ENCODE measurements around the gene MACROD2.

GRCh38 chr20:15496501-15497039 lies 1501.3 kb downstream of the MACROD2 start:
- TF ChIP-seq, protein P1, sequence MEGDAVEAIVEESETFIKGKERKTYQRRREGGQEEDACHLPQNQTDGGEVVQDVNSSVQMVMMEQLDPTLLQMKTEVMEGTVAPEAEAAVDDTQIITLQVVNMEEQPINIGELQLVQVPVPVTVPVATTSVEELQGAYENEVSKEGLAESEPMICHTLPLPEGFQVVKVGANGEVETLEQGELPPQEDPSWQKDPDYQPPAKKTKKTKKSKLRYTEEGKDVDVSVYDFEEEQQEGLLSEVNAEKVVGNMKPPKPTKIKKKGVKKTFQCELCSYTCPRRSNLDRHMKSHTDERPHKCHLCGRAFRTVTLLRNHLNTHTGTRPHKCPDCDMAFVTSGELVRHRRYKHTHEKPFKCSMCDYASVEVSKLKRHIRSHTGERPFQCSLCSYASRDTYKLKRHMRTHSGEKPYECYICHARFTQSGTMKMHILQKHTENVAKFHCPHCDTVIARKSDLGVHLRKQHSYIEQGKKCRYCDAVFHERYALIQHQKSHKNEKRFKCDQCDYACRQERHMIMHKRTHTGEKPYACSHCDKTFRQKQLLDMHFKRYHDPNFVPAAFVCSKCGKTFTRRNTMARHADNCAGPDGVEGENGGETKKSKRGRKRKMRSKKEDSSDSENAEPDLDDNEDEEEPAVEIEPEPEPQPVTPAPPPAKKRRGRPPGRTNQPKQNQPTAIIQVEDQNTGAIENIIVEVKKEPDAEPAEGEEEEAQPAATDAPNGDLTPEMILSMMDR (IDR thresholded peaks at IDR 0.05; ENCODE audit: low read depth, low read length, missing input control) = no peak
- no peak for TF ChIP-seq TAF1 (conservative IDR thresholded peaks at IDR 0.05)
- no peak for TF ChIP-seq MAX (IDR thresholded peaks at IDR 0.05)
- TF ChIP-seq, protein P2, sequence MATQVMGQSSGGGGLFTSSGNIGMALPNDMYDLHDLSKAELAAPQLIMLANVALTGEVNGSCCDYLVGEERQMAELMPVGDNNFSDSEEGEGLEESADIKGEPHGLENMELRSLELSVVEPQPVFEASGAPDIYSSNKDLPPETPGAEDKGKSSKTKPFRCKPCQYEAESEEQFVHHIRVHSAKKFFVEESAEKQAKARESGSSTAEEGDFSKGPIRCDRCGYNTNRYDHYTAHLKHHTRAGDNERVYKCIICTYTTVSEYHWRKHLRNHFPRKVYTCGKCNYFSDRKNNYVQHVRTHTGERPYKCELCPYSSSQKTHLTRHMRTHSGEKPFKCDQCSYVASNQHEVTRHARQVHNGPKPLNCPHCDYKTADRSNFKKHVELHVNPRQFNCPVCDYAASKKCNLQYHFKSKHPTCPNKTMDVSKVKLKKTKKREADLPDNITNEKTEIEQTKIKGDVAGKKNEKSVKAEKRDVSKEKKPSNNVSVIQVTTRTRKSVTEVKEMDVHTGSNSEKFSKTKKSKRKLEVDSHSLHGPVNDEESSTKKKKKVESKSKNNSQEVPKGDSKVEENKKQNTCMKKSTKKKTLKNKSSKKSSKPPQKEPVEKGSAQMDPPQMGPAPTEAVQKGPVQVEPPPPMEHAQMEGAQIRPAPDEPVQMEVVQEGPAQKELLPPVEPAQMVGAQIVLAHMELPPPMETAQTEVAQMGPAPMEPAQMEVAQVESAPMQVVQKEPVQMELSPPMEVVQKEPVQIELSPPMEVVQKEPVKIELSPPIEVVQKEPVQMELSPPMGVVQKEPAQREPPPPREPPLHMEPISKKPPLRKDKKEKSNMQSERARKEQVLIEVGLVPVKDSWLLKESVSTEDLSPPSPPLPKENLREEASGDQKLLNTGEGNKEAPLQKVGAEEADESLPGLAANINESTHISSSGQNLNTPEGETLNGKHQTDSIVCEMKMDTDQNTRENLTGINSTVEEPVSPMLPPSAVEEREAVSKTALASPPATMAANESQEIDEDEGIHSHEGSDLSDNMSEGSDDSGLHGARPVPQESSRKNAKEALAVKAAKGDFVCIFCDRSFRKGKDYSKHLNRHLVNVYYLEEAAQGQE (IDR thresholded peaks at IDR 0.05) = no peak
- TF ChIP-seq RAD21 (IDR thresholded peaks at IDR 0.05) = no peak
- TF ChIP-seq YY1 (IDR thresholded peaks at IDR 0.05) = no peak
- TF ChIP-seq NR2F2 (IDR thresholded peaks at IDR 0.05) = no peak
- no peak for TF ChIP-seq JUND (IDR thresholded peaks at IDR 0.05)
- TF ChIP-seq GABPA (IDR thresholded peaks at IDR 0.05 in 1 of 2, conservative IDR thresholded peaks at IDR 0.05 in 1 of 2) = no peak
- TF ChIP-seq FOXA1 (IDR thresholded peaks at IDR 0.05) = no peak
- no peak for TF ChIP-seq ZBTB33 (IDR thresholded peaks at IDR 0.05)
- TF ChIP-seq SP1 (IDR thresholded peaks at IDR 0.05) = no peak

Data from liver (tissue), 3 donors.